ENCODE data around the gene TOX3. TPM values are rescaled to one million over a fixed set of nuclear protein-coding genes. Genes with fewer than 3 reads are reported as not detected.

Gene TOX3
- total RNA-seq, 1 experiment from 2014 or later, result 20.2 TPM

DNA sequence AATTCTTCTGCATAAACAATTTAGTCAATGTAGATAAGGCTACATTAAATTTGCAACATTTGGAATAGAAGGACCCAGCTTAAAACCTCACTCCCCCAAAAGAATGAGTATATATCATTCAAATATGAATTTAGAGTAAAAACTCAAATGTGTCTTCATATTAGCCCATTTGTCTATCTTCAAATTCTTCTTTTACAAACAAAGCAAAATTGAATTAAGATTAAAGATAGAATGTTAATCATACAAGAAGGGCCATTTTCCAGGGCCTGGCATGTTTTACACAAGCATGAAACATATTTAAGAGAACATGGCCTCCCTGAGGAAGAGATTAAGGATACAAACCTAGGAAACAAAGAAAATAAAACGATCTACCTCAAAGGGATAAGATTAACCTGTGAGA, 8.4 kb downstream of the TOX3 start (continued):
- TF ChIP-seq ZNF263 (CRISPR knock-in tag; IDR thresholded peaks at IDR 0.05; ENCODE audit: low read depth), result no peak

DNA sequence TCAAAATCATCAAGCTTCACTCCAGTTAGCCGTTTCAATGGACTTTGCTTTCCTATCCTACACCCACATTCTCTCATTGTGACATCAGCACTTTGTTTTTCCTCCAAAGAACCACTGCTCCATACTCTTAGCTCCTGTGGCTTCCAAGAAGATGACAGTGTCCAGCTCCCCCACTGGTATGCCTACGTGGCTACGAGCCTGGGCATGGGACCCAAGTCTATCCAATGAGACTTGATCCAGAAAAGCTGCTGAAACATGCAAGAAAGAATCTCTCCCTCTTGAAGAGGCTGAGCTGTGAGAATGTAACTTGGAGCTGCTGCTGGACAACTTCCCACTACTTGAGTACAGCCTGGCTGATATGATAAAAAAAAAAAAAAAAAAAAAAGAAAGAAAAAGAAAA, 9.4 kb downstream of the TOX3 start:
- Mint-ChIP-seq H3K27ac (no peak overlapping the region), H3K36me3 (peaks cover 23% of the 10 kb centered on the region), H3K9me3 (peaks cover 3% of the 10 kb centered on the region; the same call in 1 of the 2 replicates), H3K27me3 (ENCODE audit: low read depth) (no peaks in the 10 kb centered on the region), H3K4me3 (no peak overlapping the region), H3K4me1 (peaks cover 20% of the 10 kb centered on the region)
- ChIA-PET CTCF (interaction anchor here (0.7 to 1.6 kb wide), 2 partner anchors 12 to 310 kb away, joined by 4 read pairs; no protein-coding TSS in a partner anchor), POLR2A (interaction anchor here (0.6 kb wide), 1 partner anchor 457 kb away, joined by 4 read pairs; no protein-coding TSS in a partner anchor)
- DNase-seq (ENCODE audit: low spot score) (no peak), ATAC-seq (no peak)
- TF ChIP-seq GRHL2 (CRISPR knock-in tag; IDR thresholded peaks at IDR 0.05; ENCODE audit: insufficient replicate concordance, severe bottlenecking) (no peak), ELF4 (CRISPR knock-in tag; IDR thresholded peaks at IDR 0.05; ENCODE audit: low read depth) (no peak), TEAD4 (CRISPR knock-in tag; IDR thresholded peaks at IDR 0.05) (no peak), EMX1 (CRISPR knock-in tag; IDR thresholded peaks at IDR 0.05) (no peak), ATF1 (CRISPR knock-in tag; IDR thresholded peaks at IDR 0.05) (no peak), ZNF416 (CRISPR knock-in tag; IDR thresholded peaks at IDR 0.05) (no peak), KAT7 (CRISPR knock-in tag; IDR thresholded peaks at IDR 0.05; ENCODE audit: borderline replicate concordance) (no peak), NR2C2 (CRISPR knock-in tag; IDR thresholded peaks at IDR 0.05) (no peak), ZBTB21 (CRISPR knock-in tag; IDR thresholded peaks at IDR 0.05; ENCODE audit: borderline replicate concordance) (no peak), ESRRA (CRISPR knock-in tag; IDR thresholded peaks at IDR 0.05; ENCODE audit: borderline replicate concordance) (no peak)
- TF ChIP-seq, protein P1, sequence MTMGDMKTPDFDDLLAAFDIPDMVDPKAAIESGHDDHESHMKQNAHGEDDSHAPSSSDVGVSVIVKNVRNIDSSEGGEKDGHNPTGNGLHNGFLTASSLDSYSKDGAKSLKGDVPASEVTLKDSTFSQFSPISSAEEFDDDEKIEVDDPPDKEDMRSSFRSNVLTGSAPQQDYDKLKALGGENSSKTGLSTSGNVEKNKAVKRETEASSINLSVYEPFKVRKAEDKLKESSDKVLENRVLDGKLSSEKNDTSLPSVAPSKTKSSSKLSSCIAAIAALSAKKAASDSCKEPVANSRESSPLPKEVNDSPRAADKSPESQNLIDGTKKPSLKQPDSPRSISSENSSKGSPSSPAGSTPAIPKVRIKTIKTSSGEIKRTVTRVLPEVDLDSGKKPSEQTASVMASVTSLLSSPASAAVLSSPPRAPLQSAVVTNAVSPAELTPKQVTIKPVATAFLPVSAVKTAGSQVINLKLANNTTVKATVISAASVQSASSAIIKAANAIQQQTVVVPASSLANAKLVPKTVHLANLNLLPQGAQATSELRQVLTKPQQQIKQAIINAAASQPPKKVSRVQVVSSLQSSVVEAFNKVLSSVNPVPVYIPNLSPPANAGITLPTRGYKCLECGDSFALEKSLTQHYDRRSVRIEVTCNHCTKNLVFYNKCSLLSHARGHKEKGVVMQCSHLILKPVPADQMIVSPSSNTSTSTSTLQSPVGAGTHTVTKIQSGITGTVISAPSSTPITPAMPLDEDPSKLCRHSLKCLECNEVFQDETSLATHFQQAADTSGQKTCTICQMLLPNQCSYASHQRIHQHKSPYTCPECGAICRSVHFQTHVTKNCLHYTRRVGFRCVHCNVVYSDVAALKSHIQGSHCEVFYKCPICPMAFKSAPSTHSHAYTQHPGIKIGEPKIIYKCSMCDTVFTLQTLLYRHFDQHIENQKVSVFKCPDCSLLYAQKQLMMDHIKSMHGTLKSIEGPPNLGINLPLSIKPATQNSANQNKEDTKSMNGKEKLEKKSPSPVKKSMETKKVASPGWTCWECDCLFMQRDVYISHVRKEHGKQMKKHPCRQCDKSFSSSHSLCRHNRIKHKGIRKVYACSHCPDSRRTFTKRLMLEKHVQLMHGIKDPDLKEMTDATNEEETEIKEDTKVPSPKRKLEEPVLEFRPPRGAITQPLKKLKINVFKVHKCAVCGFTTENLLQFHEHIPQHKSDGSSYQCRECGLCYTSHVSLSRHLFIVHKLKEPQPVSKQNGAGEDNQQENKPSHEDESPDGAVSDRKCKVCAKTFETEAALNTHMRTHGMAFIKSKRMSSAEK (CRISPR knock-in tag; IDR thresholded peaks at IDR 0.05; ENCODE audit: borderline replicate concordance), result no peak
- TF ChIP-seq, protein P2, sequence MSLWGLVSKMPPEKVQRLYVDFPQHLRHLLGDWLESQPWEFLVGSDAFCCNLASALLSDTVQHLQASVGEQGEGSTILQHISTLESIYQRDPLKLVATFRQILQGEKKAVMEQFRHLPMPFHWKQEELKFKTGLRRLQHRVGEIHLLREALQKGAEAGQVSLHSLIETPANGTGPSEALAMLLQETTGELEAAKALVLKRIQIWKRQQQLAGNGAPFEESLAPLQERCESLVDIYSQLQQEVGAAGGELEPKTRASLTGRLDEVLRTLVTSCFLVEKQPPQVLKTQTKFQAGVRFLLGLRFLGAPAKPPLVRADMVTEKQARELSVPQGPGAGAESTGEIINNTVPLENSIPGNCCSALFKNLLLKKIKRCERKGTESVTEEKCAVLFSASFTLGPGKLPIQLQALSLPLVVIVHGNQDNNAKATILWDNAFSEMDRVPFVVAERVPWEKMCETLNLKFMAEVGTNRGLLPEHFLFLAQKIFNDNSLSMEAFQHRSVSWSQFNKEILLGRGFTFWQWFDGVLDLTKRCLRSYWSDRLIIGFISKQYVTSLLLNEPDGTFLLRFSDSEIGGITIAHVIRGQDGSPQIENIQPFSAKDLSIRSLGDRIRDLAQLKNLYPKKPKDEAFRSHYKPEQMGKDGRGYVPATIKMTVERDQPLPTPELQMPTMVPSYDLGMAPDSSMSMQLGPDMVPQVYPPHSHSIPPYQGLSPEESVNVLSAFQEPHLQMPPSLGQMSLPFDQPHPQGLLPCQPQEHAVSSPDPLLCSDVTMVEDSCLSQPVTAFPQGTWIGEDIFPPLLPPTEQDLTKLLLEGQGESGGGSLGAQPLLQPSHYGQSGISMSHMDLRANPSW (CRISPR knock-in tag; conservative IDR thresholded peaks at IDR 0.05; ENCODE audit: low read depth), result no peak
- TF ChIP-seq, protein P3, sequence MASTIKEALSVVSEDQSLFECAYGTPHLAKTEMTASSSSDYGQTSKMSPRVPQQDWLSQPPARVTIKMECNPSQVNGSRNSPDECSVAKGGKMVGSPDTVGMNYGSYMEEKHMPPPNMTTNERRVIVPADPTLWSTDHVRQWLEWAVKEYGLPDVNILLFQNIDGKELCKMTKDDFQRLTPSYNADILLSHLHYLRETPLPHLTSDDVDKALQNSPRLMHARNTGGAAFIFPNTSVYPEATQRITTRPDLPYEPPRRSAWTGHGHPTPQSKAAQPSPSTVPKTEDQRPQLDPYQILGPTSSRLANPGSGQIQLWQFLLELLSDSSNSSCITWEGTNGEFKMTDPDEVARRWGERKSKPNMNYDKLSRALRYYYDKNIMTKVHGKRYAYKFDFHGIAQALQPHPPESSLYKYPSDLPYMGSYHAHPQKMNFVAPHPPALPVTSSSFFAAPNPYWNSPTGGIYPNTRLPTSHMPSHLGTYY (CRISPR knock-in tag; IDR thresholded peaks at IDR 0.05), result no peak
- TF ChIP-seq, protein P4, sequence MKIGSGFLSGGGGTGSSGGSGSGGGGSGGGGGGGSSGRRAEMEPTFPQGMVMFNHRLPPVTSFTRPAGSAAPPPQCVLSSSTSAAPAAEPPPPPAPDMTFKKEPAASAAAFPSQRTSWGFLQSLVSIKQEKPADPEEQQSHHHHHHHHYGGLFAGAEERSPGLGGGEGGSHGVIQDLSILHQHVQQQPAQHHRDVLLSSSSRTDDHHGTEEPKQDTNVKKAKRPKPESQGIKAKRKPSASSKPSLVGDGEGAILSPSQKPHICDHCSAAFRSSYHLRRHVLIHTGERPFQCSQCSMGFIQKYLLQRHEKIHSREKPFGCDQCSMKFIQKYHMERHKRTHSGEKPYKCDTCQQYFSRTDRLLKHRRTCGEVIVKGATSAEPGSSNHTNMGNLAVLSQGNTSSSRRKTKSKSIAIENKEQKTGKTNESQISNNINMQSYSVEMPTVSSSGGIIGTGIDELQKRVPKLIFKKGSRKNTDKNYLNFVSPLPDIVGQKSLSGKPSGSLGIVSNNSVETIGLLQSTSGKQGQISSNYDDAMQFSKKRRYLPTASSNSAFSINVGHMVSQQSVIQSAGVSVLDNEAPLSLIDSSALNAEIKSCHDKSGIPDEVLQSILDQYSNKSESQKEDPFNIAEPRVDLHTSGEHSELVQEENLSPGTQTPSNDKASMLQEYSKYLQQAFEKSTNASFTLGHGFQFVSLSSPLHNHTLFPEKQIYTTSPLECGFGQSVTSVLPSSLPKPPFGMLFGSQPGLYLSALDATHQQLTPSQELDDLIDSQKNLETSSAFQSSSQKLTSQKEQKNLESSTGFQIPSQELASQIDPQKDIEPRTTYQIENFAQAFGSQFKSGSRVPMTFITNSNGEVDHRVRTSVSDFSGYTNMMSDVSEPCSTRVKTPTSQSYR (CRISPR knock-in tag; IDR thresholded peaks at IDR 0.05), result no peak
- TF ChIP-seq, protein P5, sequence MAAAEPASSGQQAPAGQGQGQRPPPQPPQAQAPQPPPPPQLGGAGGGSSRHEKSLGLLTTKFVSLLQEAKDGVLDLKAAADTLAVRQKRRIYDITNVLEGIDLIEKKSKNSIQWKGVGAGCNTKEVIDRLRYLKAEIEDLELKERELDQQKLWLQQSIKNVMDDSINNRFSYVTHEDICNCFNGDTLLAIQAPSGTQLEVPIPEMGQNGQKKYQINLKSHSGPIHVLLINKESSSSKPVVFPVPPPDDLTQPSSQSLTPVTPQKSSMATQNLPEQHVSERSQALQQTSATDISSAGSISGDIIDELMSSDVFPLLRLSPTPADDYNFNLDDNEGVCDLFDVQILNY (CRISPR knock-in tag; IDR thresholded peaks at IDR 0.05), result no peak
- TF ChIP-seq, protein P6, sequence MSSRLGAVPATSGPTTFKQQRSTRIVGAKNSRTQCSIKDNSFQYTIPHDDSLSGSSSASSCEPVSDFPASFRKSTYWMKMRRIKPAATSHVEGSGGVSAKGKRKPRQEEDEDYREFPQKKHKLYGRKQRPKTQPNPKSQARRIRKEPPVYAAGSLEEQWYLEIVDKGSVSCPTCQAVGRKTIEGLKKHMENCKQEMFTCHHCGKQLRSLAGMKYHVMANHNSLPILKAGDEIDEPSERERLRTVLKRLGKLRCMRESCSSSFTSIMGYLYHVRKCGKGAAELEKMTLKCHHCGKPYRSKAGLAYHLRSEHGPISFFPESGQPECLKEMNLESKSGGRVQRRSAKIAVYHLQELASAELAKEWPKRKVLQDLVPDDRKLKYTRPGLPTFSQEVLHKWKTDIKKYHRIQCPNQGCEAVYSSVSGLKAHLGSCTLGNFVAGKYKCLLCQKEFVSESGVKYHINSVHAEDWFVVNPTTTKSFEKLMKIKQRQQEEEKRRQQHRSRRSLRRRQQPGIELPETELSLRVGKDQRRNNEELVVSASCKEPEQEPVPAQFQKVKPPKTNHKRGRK (CRISPR knock-in tag; IDR thresholded peaks at IDR 0.05; ENCODE audit: borderline replicate concordance), result no peak

Measured in WTC11 (cell line).